Psoas muscle (tissue), 8 donors: ENCODE results near the gene IRX2. TPM values are rescaled to one million over a fixed set of nuclear protein-coding genes. Genes with fewer than 3 reads are reported as not detected.

Experiments
- ATAC-seq, 4 donors: fragments of 200-7000 bp; cut with Tn5 transposase; one replicate each; pipeline ENCODE4 v1.9.1; 2020; ENCODE audit warnings: moderate library complexity in 3 of 4, mild to moderate bottlenecking in 2 of 4
- DNase-seq, 2 donors: peaks; one replicate each; pipeline ENCODE4 v3.0.0-alpha.2; 2020
- H3K27ac ChIP-seq: fragments of 200-600 bp; one replicate; pipeline ENCODE4 v1.8.0; 2022
- H3K27me3 ChIP-seq, 3 donors: fragments of 200-600 bp in 1 of 3; one replicate each; pipeline versions ENCODE4 v1.6.1 to v1.8.0; 2013 to 2022; ENCODE audit warnings: low read length in 2 of 3, mild to moderate bottlenecking in 2 of 3, moderate library complexity in 1 of 3; ENCODE audit not compliant: insufficient read depth in 3 of 3
- H3K36me3 ChIP-seq, 2 donors: fragments of 200-600 bp in 1 of 2; one replicate each; pipeline versions ENCODE4 v1.6.1 to v1.8.0; 2013 to 2022; ENCODE audit warnings: low read depth in 1 of 2, mild to moderate bottlenecking in 1 of 2, moderate library complexity in 1 of 2; ENCODE audit not compliant: insufficient read depth in 1 of 2
- H3K4me1 ChIP-seq: fragments of 200-600 bp; one replicate; pipeline ENCODE4 v1.8.0; 2022
- H3K4me3 ChIP-seq: fragments of 200-600 bp; one replicate; pipeline ENCODE4 v1.8.0; 2022; ENCODE audit warnings: mild to moderate bottlenecking
- H3K9me3 ChIP-seq: fragments of 200-600 bp; one replicate; pipeline ENCODE4 v1.8.0; 2022
- WGBS, 3 donors: extraction: QIAGEN DNeasy Blood & Tissue Kit; methylation state at CpG; one replicate each; pipeline versions ENCODE4 v1.1.6 to v1.1.7; 2013; 5-methylcytosine and 5-hydroxymethylcytosine counted together
- intact Hi-C, 2 donors: fragments of 100-400 bp; cut with DNase I; formaldehyde crosslinking; loops; one replicate each; pipeline versions ENCODE4 v1.11.0 to v1.14.2; 2022
- polyA plus RNA-seq, 3 donors: library from polyadenylated mRNA; stranded (reverse); fragments of 200-250 nt; gene quantifications; one replicate each; pipeline ENCODE4 v1.2.3, GENCODE V29; 2013
- total RNA-seq, 4 donors: library from RNA; stranded (reverse); fragmentation: NEBNext Ultra II Directional in 2 of 4; extraction: Animal tissue kit (Norgen Biotek cat#: 25700) in 2 of 4; gene quantifications; one replicate each; pipeline versions ENCODE4 v1.2.1 to v1.2.4, GENCODE V29; 2021 to 2023
- TF ChIP-seq, protein P1 (sequence below): fragments of 200-600 bp; IDR thresholded peaks from one replicate; pipeline ENCODE4 v1.8.0; 2022; ENCODE audit warnings: antibody characterized with exemption
- donor health status: healthy with polysubstance abuse.
- donor health status: DM: no; HTN: no; CAD: no; lungs with moderate emphysema.
- donor health status: Bipolar disorder and iron deficiency.
- donor health status: healthy.
- donor health status: DM: yes; HTN: yes; CAD: no.
- donor health status: DM: no; HTN: no; CAD: no.
- donor health status: DM: no; HTN: no; CAD: no.
- donor health status: DM: yes; HTN: yes; CAD: no.

IRX2 gene
- total and polyA plus RNA-seq, 7 donors, result 0.03 to 0.17 (median 0.08) TPM; not detected in 3

DNA sequence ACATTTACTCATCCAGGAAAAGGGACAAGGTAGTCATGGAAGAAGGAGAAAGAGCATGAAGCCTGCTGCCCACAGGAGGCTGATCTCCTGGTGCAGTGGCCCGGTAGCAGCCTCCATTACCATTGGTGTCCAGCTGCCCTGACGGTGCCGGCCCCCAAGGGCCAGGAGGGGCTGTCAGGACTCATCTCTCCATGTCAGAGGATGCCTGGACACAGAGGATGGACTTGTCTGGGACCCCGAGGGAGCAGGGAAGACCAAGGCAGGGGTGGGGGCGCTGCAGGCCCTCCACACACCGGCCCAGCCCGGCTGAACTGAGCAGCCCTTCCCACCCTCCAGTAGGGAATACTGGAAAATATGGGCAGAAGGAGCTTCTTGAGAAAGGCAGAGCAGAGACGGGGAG is 52.2 kb downstream of the IRX2 start:
- Histone ChIP-seq H3K27ac (no peak overlapping the region), H3K27me3 (peaks cover 0 to 3% (median 0%) of the 10 kb centered on the region in 3 donors), H3K4me1 (no peaks in the 10 kb centered on the region), H3K36me3 (no peaks in the 10 kb centered on the region), H3K4me3 (no peak overlapping the region), H3K9me3 (no peaks in the 10 kb centered on the region)
- DNase-seq (no peak), ATAC-seq (no peak)
- TF ChIP-seq, protein P1, sequence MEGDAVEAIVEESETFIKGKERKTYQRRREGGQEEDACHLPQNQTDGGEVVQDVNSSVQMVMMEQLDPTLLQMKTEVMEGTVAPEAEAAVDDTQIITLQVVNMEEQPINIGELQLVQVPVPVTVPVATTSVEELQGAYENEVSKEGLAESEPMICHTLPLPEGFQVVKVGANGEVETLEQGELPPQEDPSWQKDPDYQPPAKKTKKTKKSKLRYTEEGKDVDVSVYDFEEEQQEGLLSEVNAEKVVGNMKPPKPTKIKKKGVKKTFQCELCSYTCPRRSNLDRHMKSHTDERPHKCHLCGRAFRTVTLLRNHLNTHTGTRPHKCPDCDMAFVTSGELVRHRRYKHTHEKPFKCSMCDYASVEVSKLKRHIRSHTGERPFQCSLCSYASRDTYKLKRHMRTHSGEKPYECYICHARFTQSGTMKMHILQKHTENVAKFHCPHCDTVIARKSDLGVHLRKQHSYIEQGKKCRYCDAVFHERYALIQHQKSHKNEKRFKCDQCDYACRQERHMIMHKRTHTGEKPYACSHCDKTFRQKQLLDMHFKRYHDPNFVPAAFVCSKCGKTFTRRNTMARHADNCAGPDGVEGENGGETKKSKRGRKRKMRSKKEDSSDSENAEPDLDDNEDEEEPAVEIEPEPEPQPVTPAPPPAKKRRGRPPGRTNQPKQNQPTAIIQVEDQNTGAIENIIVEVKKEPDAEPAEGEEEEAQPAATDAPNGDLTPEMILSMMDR, result no peak
- intact Hi-C loops, result no loop called here
- WGBS, 3 donors, result 83 to 89% (median 88%) methylated on average over 8 of the region's 8 CpGs

DNA sequence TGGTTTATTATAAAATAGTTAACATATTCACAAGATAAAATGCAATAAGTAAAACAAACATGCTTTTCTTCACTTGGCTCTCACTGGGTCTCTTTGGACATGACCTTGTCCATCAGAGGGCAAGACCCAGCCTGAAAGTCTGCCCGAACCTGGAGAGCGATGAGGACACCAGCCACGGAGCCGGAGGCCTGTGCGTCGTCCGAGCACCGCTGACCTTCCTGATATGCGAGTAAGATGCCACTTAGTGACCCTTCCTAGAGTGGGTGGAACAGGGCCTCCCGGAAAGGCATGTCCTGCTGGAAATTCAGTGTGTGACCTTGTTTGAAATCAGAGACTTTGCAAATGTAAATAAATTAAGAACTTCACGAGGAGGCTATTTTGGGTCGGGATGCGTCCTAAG is 52.9 kb downstream of the IRX2 start:
- intact Hi-C loops, result no loop called here
- Histone ChIP-seq H3K4me1 (no peaks in the 10 kb centered on the region), H3K9me3 (no peaks in the 10 kb centered on the region), H3K27me3 (peaks cover 0 to 3% (median 0%) of the 10 kb centered on the region in 3 donors), H3K36me3 (no peaks in the 10 kb centered on the region), H3K27ac (no peak overlapping the region), H3K4me3 (no peak overlapping the region)
- 58 to 65% (median 62%) methylated on average over 13 of the region's 13 CpGs for WGBS, 3 donors
- ATAC-seq (no peak), DNase-seq (no peak)
- TF ChIP-seq, protein P1, result no peak

DNA sequence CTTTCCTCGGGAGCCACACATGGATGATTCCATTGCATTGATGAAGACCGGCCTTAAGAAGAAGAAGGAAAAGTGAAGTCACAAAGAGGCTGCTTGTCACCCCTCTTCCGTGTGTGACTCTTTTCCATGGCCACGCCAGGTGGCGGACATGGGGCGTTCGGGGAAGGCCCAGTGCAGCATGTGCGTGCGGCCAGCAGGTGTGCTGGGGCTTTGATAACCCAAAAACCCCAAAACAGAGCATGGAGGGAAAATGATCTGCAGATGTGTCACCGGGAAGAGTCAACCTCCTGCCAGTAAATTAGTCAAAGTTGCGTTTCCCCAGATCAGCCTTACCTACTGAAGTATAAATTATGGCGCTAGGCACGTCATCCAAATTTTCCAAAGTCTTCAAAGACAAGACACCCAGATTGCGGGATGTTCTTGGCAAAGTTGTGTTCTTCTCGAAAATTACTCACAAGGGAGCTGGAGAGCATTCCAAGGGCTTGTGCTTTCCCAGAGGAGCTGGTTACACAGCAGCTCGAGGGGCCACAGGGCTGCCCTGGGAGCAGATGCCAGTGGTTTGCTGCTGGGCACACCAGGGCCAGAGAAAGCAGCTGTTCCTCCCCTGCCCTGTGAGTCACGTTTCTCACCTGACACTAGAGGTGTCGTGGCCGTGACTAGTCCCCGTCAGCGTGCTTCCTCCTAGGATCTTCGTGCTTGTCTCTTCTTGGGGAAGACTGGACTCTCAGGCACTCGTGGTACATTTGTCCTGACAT is 53.9 kb downstream of the IRX2 start:
- Histone ChIP-seq H3K36me3 (no peaks in the 10 kb centered on the region), H3K4me3 (no peak overlapping the region), H3K27ac (no peak overlapping the region), H3K4me1 (no peaks in the 10 kb centered on the region), H3K9me3 (no peaks in the 10 kb centered on the region), H3K27me3 (peaks cover 0 to 3% (median 0%) of the 10 kb centered on the region in 3 donors)
- 72 to 75% (median 73%) methylated on average over 23 of the region's 23 CpGs for WGBS, 3 donors
- DNase-seq (no peak), ATAC-seq (no peak)
- intact Hi-C loops, result no loop called here
- TF ChIP-seq, protein P1, result no peak

DNA sequence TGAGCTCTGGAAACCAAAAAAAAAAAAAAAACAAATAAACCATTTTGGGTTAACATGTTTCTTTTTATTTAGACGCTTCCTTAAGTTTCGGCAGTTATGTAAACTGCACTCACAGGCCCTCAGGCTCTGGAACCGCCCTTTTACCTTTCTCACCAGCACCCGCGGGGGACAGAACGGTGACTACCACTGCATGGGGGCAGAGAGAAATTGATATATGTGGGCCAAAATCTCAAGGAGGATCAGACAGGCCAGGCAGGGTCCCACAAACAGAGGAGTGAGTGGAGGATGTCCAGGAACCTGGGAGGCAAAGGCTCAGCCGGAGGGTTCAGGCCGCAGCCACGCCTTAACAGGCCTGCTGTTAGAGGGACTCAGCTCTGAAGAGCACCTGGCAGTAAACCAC is 54.4 kb downstream of the IRX2 start:
- intact Hi-C loops, result no loop called here
- H3K27me3 ChIP-seq, result peaks cover 0 to 3% (median 0%) of the 10 kb centered on the region in 3 donors
- no peaks in the 10 kb centered on the region for H3K36me3 ChIP-seq
- no peak overlapping the region for H3K27ac ChIP-seq
- no peak overlapping the region for H3K4me3 ChIP-seq
- H3K9me3 ChIP-seq, result no peaks in the 10 kb centered on the region
- WGBS, 3 donors, result 90 to 92% (median 92%) methylated on average over 9 of the region's 9 CpGs
- DNase-seq (no peak), ATAC-seq (no peak)
- TF ChIP-seq, protein P1, result no peak
- no peaks in the 10 kb centered on the region for H3K4me1 ChIP-seq
